MM.1S (cell line): ENCODE results near the gene TAF11L13.

Experiments
- CTCF ChIP-seq: fragments of 300-600 bp; sonication (generic); IDR thresholded peaks from 2 replicates; pipeline ENCODE4 v1.5.1; 2016; ENCODE audit warnings: antibody characterized with exemption, low read length, mixed read lengths
- EZH2 ChIP-seq: fragments of 300-600 bp; sonication (generic); optimal IDR thresholded peaks from 2 replicates; pipeline ENCODE3; 2017; ENCODE audit warnings: low read depth, mild to moderate bottlenecking, antibody characterized with exemption, low read length, mixed read lengths

DNA sequence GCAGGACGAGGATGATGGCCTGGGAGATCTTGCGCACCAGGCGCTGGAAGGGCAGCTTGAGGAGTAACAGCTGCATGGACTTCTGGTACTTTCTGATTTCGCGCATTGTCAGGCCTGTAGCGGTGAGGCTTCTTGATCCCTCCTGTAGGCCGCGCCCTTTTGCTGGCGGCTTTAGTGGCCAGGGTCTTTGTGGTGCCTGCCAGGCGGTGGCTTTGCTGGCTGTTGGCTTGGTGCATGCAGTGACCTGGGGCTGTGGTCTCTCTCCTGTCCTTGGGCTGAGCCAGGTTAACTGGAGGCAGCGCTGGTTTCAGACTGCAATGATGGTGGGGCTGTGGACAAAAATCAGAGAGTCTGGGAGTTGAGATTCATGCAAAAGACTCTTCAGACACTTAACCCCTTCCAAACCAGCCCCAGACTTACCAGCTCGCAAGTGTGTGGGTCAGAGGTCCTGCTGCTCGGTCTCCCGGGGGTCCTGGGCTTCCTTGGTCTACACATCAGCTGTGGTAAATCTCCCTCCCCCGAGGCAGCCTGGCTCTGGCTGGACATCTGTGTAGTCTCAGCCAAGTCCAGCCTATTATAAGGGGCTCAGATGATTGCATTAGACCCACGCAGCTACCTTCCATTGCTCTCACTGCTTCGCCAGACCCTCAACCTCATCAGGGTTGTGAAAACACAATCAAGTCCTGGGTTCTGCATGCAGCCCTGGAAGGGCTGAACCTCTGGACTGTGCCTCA, 16.8 kb upstream of the TAF11L13 start:
- TF ChIP-seq CTCF (no peak), EZH2 (no peak)
